ENCODE results near the gene ZMIZ1.
A peak's percentile ranks its signal among the peaks of the same experiment; 100 is the strongest.

ZMIZ1 gene

GRCh38 chr10:79132681-79133381 lies 64.1 kb downstream of the ZMIZ1 start:
- no peaks in the 10 kb centered on the region for H3K9me3 ChIP-seq (ENCODE audit: insufficient read depth, low read depth, low read length)
- H3K14ac ChIP-seq (ENCODE audit: low read length) = no peak overlapping the region
- WGBS (ENCODE audit: extremely low coverage, insufficient coverage, insufficient read length) = no CpG with 5 or more reads among the region's 7 CpGs
- H4K91ac ChIP-seq (ENCODE audit: low read depth, low read length) = no peak overlapping the region
- H3K23ac ChIP-seq (ENCODE audit: low read length) = no peak overlapping the region
- H3K79me2 ChIP-seq (ENCODE audit: control insufficient read depth, insufficient read depth, low read length, poor library complexity) = peaks cover 8% of the 10 kb centered on the region
- H3K4me1 ChIP-seq (ENCODE audit: control insufficient read depth in 1 of 2, insufficient read depth in 2 of 2, low read length in 2 of 2) = peaks cover 28 to 46% of the 10 kb centered on the region in 2 experiments
- no peak overlapping the region for H4K8ac ChIP-seq (ENCODE audit: low read depth, low read length)
- peaks cover 38 to 49% of the 10 kb centered on the region in 2 experiments for H3K36me3 ChIP-seq (ENCODE audit: control insufficient read depth in 1 of 2, insufficient read depth in 2 of 2, low read length in 2 of 2)
- H2BK5ac ChIP-seq (ENCODE audit: low read depth, low read length, poor library complexity) = no peak overlapping the region
- no peaks in the 10 kb centered on the region for H3K27me3 ChIP-seq (ENCODE audit: insufficient read depth, low read length)
- no peak overlapping the region for H3K27ac ChIP-seq (ENCODE audit: low read depth, low read length)
- no peak overlapping the region for H3K4me3 ChIP-seq (ENCODE audit: low read depth, low read length)
- H3K4ac ChIP-seq (ENCODE audit: low read depth, low read length) = peak overlapping the region; percentile 17
- no peak overlapping the region for H2AK5ac ChIP-seq (ENCODE audit: low read length)
- no peaks in the 10 kb centered on the region for H3K79me1 ChIP-seq (ENCODE audit: low read length)
- DNase-seq = no peak
- no peak overlapping the region for H2BK12ac ChIP-seq (ENCODE audit: low read length)
- H3K4me2 ChIP-seq (ENCODE audit: low read length) = no peak overlapping the region
- peak overlapping the region; percentile 45 for H3K18ac ChIP-seq (ENCODE audit: low read length)
- H4K12ac ChIP-seq (ENCODE audit: low read depth, low read length) = no peak overlapping the region
- no peak overlapping the region for H2AFZ ChIP-seq (ENCODE audit: insufficient read depth, low read length, poor library complexity)
- no peak overlapping the region for H2BK120ac ChIP-seq (ENCODE audit: insufficient read depth, low read length, poor library complexity)
- H3K9ac ChIP-seq (ENCODE audit: low read length) = no peak overlapping the region

- no peak overlapping the region for H4K91ac ChIP-seq (ENCODE audit: low read depth, low read length)
- no peaks in the 10 kb centered on the region for H3K27me3 ChIP-seq (ENCODE audit: insufficient read depth, low read length)
- H3K4me2 ChIP-seq (ENCODE audit: low read length) = no peak overlapping the region
- no peak overlapping the region for H3K9ac ChIP-seq (ENCODE audit: low read length)
- no peak overlapping the region for H3K18ac ChIP-seq (ENCODE audit: low read length)
- H3K9me3 ChIP-seq (ENCODE audit: insufficient read depth, low read depth, low read length) = no peaks in the 10 kb centered on the region
- no peaks in the 10 kb centered on the region for H3K79me1 ChIP-seq (ENCODE audit: low read length)
- no peak for DNase-seq
- no peak overlapping the region for H3K4ac ChIP-seq (ENCODE audit: low read depth, low read length)
- no peak overlapping the region for H2BK12ac ChIP-seq (ENCODE audit: low read length)
- no peak overlapping the region for H4K12ac ChIP-seq (ENCODE audit: low read depth, low read length)
- H2BK5ac ChIP-seq (ENCODE audit: low read depth, low read length, poor library complexity) = no peak overlapping the region
- no peak overlapping the region for H3K23ac ChIP-seq (ENCODE audit: low read length)
- H2AFZ ChIP-seq (ENCODE audit: insufficient read depth, low read length, poor library complexity) = no peak overlapping the region
- no CpG with 5 or more reads among the region's 2 CpGs for WGBS (ENCODE audit: extremely low coverage, insufficient coverage, insufficient read length)
- H3K36me3 ChIP-seq (ENCODE audit: control insufficient read depth in 1 of 2, insufficient read depth in 2 of 2, low read length in 2 of 2) = peaks cover 38 to 51% of the 10 kb centered on the region in 2 experiments
- H2BK120ac ChIP-seq (ENCODE audit: insufficient read depth, low read length, poor library complexity) = no peak overlapping the region
- H3K27ac ChIP-seq (ENCODE audit: low read depth, low read length) = no peak overlapping the region
- peaks cover 8% of the 10 kb centered on the region for H3K79me2 ChIP-seq (ENCODE audit: control insufficient read depth, insufficient read depth, low read length, poor library complexity)
- H3K4me1 ChIP-seq (ENCODE audit: control insufficient read depth in 1 of 2, insufficient read depth in 2 of 2, low read length in 2 of 2) = peaks cover 33 to 47% of the 10 kb centered on the region in 2 experiments
- no peak overlapping the region for H4K8ac ChIP-seq (ENCODE audit: low read depth, low read length)
- H3K14ac ChIP-seq (ENCODE audit: low read length) = no peak overlapping the region
- H2AK5ac ChIP-seq (ENCODE audit: low read length) = no peak overlapping the region
- no peak overlapping the region for H3K4me3 ChIP-seq (ENCODE audit: low read depth, low read length)
Measured at GRCh38 chr10:79133416-79133815, 64.7 kb downstream of the ZMIZ1 start.

- no peak overlapping the region for H3K4me2 ChIP-seq (ENCODE audit: low read length)
- no peaks in the 10 kb centered on the region for H3K27me3 ChIP-seq (ENCODE audit: insufficient read depth, low read length)
Measured at GRCh38 chr10:79135790-79136189, 67.0 kb downstream of the ZMIZ1 start.

DNA sequence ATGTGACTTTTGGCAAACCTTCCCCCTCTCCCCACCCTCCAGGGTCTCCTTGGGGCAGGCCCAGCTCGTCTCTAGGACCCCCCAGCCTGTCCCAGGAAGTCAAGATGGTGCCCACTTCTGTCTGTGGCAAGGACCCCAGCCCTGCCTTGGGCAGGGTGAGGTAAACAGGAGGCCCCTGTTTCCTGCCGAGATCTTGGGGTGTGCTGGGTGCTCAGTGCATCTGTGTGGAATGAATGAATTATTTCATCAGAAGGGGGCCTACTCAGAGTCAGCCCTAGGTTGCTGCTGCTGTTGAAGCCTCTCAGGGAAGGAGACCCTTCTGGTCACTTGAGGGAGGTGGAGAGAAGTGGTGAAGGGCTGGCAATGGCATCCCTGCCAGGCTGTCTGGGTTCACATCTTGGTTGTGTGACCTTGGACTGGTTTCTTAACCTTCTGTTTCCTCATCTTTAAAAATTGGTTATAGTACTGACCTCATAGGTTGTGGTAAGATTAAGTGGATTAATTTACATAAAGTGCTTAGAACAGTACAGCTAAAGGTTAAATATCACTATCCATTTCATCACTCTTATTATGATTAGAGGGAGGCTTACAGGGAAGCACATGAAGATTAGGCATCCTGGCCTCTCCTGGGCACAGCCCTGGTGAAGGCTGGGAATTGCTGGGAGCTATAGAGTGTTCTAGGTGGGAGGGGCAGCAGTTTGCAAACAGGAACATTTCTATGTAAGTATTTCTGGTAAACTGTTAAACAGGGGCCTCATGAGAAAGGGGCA lies 67.7 kb downstream of the ZMIZ1 start:
- no peak overlapping the region for H3K9ac ChIP-seq (ENCODE audit: low read length)
- peak overlapping the region; percentile 4 for H3K4ac ChIP-seq (ENCODE audit: low read depth, low read length)
- H3K4me1 ChIP-seq (ENCODE audit: control insufficient read depth in 1 of 2, insufficient read depth in 2 of 2, low read length in 2 of 2) = peaks cover 23 to 30% of the 10 kb centered on the region in 2 experiments
- WGBS (ENCODE audit: extremely low coverage, insufficient coverage, insufficient read length) = no CpG with 5 or more reads among the region's 2 CpGs
- H3K14ac ChIP-seq (ENCODE audit: low read length) = no peak overlapping the region
- no peak overlapping the region for H3K4me3 ChIP-seq (ENCODE audit: low read depth, low read length)
- H3K27me3 ChIP-seq (ENCODE audit: insufficient read depth, low read length) = no peaks in the 10 kb centered on the region
- no peak overlapping the region for H4K12ac ChIP-seq (ENCODE audit: low read depth, low read length)
- no peak overlapping the region for H3K27ac ChIP-seq (ENCODE audit: low read depth, low read length)
- no peaks in the 10 kb centered on the region for H3K79me1 ChIP-seq (ENCODE audit: low read length)
- no peak overlapping the region for H2AK5ac ChIP-seq (ENCODE audit: low read length)
- no peaks in the 10 kb centered on the region for H3K9me3 ChIP-seq (ENCODE audit: insufficient read depth, low read depth, low read length)
- H2BK5ac ChIP-seq (ENCODE audit: low read depth, low read length, poor library complexity) = no peak overlapping the region
- peaks cover 46 to 59% of the 10 kb centered on the region in 2 experiments for H3K36me3 ChIP-seq (ENCODE audit: control insufficient read depth in 1 of 2, insufficient read depth in 2 of 2, low read length in 2 of 2)
- H3K18ac ChIP-seq (ENCODE audit: low read length) = no peak overlapping the region
- H2BK12ac ChIP-seq (ENCODE audit: low read length) = no peak overlapping the region
- H2BK120ac ChIP-seq (ENCODE audit: insufficient read depth, low read length, poor library complexity) = no peak overlapping the region
- H3K79me2 ChIP-seq (ENCODE audit: control insufficient read depth, insufficient read depth, low read length, poor library complexity) = peaks cover 8% of the 10 kb centered on the region
- H4K91ac ChIP-seq (ENCODE audit: low read depth, low read length) = no peak overlapping the region
- H3K4me2 ChIP-seq (ENCODE audit: low read length) = no peak overlapping the region
- no peak overlapping the region for H2AFZ ChIP-seq (ENCODE audit: insufficient read depth, low read length, poor library complexity)
- no peak overlapping the region for H3K23ac ChIP-seq (ENCODE audit: low read length)
- H4K8ac ChIP-seq (ENCODE audit: low read depth, low read length) = no peak overlapping the region
- no peak for DNase-seq

More at GRCh38 chr10:79135790-79136189, 67.0 kb downstream of the ZMIZ1 start:
- Histone ChIP-seq H3K9ac (ENCODE audit: low read length) (no peak overlapping the region), H3K18ac (ENCODE audit: low read length) (no peak overlapping the region), H3K9me3 (ENCODE audit: insufficient read depth, low read depth, low read length) (no peaks in the 10 kb centered on the region), H2AK5ac (ENCODE audit: low read length) (no peak overlapping the region), H3K4ac (ENCODE audit: low read depth, low read length) (no peak overlapping the region), H4K8ac (ENCODE audit: low read depth, low read length) (no peak overlapping the region), H3K14ac (ENCODE audit: low read length) (no peak overlapping the region), H3K79me1 (ENCODE audit: low read length) (no peaks in the 10 kb centered on the region), H2AFZ (ENCODE audit: insufficient read depth, low read length, poor library complexity) (no peak overlapping the region), H3K36me3 (ENCODE audit: control insufficient read depth in 1 of 2, insufficient read depth in 2 of 2, low read length in 2 of 2) (peaks cover 46 to 60% of the 10 kb centered on the region in 2 experiments), H4K91ac (ENCODE audit: low read depth, low read length) (no peak overlapping the region), H3K4me3 (ENCODE audit: low read depth, low read length) (no peak overlapping the region), H3K23ac (ENCODE audit: low read length) (no peak overlapping the region), H3K79me2 (ENCODE audit: control insufficient read depth, insufficient read depth, low read length, poor library complexity) (peaks cover 8% of the 10 kb centered on the region), H4K12ac (ENCODE audit: low read depth, low read length) (no peak overlapping the region), H3K4me1 (ENCODE audit: control insufficient read depth in 1 of 2, insufficient read depth in 2 of 2, low read length in 2 of 2) (peaks cover 25 to 33% of the 10 kb centered on the region in 2 experiments), H2BK12ac (ENCODE audit: low read length) (no peak overlapping the region), H2BK5ac (ENCODE audit: low read depth, low read length, poor library complexity) (no peak overlapping the region), H3K27ac (ENCODE audit: low read depth, low read length) (no peak overlapping the region), H2BK120ac (ENCODE audit: insufficient read depth, low read length, poor library complexity) (no peak overlapping the region)
- WGBS (ENCODE audit: extremely low coverage, insufficient coverage, insufficient read length) = no CpG with 5 or more reads among the region's 9 CpGs
- DNase-seq = no peak

Data from trophoblast cell (in vitro differentiated cells and primary cell).